Right renal pelvis (tissue), 4 donors: Measurements from ENCODE around the gene NUP188. TPM values are rescaled to one million over a fixed set of nuclear protein-coding genes. Genes with fewer than 3 reads are reported as not detected.

ENCODE experiments used
- DNase-seq, 4 donors: peaks; one replicate each; pipeline ENCODE4 v3.0.0-alpha.2; 2013; ENCODE audit warnings: low read depth in 4 of 4, low spot score in 3 of 4, missing footprints in 1 of 4
- polyA plus RNA-seq, 4 donors: library from polyadenylated mRNA; unstranded; fragments of 120-200 nt; gene quantifications; one replicate each; pipeline ENCODE4 v1.2.1, GENCODE V29; 2013; ENCODE audit not compliant: insufficient read length in 4 of 4

Gene NUP188
- polyA plus RNA-seq, 4 donors = 38.9 to 41.8 (median 40.2) TPM

DNA sequence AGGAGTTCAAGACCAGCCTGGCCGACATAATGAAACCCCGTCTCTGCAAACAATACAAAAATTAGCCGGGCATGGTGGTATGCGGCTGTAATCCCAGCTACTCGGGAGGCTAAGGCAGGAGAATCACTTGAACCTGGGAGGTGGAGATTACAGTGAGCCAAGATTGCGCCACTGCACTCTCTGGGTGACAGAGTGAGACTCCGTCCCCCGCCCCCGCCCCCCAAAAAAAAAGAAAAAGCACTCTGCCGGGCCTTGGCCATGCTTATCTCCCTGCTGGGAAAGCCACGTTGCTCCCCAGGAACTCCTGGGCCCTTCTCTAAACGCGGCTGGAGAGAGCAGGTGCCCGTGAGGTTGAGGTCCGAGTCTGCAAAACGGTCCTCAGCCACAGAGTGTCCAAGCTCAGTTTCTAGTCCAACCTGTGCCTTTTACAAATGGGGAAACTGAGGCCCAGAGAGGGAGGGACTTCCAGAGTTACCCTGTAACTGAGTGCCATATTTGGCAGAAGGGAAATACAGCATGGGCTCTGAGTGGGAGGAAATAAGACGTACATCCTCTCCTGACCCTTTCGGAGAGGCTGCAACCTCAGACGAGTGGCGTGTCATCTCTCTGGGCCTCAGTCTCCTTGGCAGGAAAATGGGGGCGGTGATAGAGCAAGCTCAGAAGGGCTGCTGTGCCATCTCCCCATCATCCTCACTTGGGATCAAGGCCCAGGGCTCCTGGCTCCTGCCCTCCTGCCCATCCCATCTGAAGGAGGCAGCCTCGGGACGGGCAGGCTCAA is 33.3 kb upstream of the NUP188 start:
- DNase-seq = no peak

DNA sequence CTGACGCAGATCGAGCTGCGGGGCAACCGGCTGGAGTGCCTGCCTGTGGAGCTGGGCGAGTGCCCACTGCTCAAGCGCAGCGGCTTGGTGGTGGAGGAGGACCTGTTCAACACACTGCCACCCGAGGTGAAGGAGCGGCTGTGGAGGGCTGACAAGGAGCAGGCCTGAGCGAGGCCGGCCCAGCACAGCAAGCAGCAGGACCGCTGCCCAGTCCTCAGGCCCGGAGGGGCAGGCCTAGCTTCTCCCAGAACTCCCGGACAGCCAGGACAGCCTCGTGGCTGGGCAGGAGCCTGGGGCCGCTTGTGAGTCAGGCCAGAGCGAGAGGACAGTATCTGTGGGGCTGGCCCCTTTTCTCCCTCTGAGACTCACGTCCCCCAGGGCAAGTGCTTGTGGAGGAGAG is 31.3 kb upstream of the NUP188 start:
- no peak for DNase-seq

DNA sequence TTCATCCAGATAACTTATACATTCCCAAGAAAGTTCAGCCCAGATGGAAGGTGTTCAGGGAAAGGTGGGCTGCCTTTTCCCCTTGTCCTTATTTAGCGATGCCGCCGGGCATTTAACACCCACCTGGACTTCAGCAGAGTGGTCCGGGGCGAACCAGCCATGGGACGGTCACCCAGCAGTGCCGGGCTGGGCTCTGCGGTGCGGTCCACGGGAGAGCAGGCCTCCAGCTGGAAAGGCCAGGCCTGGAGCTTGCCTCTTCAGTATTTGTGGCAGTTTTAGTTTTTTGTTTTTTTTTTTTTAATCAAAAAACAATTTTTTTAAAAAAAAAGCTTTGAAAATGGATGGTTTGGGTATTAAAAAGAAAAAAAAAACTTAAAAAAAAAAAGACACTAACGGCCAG is 30.8 kb upstream of the NUP188 start:
- no peak for DNase-seq

DNA sequence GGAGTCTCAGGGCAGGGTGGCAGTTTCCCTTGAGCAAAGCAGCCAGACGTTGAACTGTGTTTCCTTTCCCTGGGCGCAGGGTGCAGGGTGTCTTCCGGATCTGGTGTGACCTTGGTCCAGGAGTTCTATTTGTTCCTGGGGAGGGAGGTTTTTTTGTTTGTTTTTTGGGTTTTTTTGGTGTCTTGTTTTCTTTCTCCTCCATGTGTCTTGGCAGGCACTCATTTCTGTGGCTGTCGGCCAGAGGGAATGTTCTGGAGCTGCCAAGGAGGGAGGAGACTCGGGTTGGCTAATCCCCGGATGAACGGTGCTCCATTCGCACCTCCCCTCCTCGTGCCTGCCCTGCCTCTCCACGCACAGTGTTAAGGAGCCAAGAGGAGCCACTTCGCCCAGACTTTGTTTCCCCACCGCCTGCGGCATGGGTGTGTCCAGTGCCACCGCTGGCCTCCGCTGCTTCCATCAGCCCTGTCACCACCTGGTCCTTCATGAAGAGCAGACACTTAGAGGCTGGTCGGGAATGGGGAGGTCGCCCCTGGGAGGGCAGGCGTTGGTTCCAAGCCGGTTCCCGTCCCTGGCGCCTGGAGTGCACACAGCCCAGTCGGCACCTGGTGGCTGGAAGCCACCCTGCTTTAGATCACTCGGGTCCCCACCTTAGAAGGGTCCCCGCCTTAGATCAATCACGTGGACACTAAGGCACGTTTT is 30.2 kb upstream of the NUP188 start:
- no peak for DNase-seq

DNA sequence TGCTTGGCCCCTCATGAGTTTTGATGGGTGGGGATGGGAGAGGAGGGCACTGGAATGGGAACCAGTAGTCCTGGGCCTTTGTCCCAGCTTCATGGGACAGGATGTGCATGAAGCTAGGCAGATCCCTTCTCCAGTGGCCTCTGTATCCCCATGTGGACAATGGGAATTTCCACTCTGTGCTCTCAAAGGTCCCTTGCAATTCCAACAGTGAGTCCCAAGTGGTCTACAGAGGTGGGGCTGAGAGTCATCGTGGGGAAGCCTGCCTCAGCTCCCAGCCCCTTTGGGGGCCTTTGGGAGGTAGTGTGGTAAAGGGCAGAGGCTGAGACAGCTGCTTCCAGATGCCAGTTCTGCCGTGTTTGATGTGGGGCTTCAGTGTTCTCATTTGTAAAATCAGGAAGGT is 28.6 kb upstream of the NUP188 start:
- no peak for DNase-seq

DNA sequence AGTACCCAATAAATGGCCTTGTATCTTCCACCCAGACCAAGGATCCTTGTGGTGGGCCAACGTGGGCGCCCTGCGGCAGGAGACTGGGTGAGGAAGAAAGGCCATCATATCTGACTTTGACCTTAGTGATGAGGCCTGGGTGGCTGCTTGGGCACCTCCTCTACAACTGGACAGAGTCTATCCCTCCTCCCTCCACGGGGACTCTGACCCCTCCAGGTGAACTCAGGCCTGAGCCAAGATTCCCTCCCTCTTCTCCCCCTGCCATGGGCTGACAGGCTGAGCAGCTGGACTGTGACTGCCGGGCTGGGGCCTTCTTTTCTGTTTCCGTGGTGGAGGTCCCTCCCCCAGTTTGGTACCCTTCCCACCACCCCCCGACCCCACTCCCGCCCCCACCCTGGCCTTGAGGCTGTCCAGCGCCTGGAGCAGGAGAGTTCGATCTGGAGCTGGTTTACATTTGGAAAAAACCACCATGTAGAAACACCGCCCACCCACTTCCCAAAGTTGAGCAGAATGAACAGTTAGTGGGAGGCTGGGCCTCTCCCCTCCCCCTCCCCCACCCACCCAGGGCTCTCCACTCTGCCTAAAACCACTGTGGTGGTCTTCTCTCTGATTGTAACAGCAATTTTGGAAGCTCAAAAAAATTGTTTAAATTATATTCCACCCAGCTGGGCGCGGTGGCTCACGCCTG is 28.0 kb upstream of the NUP188 start:
- no peak for DNase-seq

DNA sequence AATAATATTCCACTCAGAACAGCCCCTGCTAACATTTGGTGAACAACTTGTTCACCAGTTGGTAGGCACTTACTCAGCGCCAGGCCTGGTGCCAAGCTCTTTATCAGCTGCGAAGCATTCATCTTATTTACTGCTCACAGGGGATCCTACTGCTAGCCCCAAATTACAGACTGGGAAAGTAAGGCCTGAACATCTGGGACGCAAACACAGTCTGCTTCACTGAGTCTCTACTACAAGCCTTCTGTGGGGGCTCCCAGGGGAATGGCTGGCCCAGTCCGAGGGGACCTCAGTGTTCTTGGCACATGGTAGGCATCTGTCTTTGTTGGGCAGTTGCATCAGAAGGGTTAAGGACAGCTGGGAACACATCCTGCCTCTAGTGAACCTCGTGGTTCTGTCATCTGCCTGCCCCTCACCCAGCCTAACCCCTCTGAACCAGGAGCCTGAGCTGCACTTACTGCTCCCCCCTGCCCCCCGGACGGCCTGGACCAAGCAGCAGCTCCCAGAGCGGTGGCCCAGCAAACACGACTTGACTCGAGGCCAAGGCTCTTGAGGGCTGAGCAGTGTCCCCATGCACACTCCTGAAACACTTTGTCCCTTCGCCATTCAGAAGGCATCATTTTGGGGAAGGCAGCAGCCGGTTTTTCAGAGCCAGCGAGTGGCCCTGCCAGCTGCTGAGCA is 27.0 kb upstream of the NUP188 start, which contains the start of gene PHYHD1:
TSS of gene PHYHD1 (plus strand) at position 602 of the 678 bp plus-strand sequence. CDS start 1,342 bp downstream, outside the sequence.
- no peak for DNase-seq

DNA sequence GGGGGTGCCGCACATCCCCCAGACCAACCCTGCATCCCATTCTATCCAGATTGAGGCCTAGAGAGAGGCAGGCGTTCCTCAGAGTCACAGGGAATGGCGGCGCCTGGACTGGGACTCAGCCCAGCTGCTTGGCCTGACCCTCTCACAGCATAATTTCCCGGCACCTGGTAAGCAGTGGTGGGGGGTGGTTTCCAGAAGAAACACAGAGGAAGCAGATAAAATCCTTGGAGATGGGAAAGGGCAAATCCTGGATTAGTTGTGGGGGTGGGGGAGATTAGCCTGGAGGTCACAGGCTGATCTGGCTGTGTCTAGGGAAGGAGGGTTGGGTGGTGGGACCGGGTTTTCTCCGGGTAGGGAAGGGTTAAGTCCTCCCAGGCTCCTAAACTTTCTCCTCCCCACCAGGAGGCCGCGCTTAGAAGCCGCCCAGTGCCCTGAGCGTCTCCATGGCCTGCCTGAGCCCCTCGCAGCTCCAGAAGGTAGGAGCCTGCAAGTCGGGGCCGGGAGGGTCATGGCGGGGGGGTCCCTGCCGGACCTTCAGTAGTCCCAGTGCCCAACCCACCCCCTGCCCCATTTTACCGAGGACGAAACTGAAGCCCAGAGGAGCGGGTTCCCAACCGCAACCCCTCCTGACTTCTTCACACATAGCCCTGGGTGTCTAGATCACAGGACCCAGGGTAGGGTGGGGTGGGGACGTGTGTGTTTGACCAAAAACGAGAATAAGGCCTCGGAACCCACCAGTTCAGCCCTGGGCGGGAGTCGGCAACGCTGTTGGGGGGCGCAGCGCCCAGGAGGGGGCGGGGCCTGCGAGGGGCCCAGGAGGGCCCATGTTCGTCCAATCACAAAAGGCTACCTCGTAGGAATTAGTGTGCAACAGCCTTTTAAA is 25.4 kb upstream of the NUP188 start:
- peak; percentile 65 to 70 (median 68) for DNase-seq

DNA sequence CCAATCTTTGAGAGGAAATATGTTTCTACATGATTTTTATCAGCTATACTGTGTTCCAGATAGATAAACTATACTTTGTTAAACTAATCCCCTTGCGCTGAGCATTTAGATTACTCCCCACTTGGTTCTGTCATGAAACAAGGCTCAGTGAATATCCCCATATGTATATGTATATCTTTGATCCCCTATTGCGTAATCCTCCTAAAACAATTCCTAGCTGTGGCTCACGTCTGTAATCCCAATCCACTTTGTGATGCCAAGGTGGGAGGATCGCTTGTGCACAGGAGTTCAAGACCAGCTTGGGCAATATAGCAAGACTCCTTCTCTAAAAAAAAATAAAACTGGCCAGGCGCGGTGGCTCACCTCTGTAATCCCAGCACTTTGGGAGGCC is 24.0 kb upstream of the NUP188 start:
- no peak for DNase-seq

DNA sequence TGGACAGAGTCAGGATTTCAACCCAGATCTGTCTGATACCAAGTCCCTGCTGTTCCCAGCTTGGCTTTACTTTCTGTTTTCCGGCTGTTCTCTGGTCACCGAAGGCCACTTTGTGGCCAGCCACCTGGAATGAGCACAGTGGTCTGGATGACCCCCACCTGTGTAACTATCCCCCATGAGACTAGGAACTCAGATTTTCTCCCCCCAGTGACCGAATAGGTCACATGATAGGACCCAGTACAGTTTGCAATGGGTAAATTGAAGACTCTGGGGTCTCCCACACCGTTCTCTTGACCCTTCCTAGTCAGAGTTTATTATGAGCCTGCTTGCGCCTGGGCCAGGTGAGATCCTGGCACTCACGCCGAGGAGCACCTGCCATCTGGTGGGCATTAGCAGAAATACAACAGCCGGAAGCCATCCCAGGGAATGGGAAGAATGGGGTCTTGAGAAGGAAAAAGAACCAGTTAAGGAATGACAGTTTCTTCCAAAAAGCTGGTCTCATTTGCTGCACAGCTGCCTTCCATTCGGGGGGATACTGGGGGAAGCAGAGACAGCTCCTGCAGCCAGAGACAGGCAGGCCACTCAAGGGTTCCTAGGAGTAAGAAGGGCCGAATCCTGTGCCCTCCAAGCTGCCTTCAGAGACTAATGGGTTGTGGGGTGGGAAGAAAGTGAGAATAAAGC is 19.6 kb upstream of the NUP188 start:
- peak in 2 of 4 donors; percentile 31 to 39 for DNase-seq

DNA sequence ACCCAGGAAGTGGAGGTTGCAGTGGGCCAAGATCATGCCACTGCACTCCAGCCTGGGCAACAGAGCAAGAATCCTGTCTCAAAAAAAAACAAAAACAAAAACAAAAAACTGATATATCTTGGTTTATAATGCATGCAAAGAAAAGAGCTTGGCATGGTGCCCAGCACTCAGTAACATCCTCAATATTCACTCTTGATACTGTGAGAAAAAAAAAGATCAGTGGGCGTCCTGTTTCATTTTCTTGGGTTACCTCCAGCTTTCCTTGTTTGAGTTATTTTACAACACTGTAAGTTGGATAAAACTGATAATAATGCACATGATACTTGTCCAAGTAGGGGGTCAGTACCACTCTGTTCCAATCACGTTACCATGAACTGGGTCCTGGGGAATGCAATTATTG is 18.9 kb upstream of the NUP188 start:
- DNase-seq = no peak

DNA sequence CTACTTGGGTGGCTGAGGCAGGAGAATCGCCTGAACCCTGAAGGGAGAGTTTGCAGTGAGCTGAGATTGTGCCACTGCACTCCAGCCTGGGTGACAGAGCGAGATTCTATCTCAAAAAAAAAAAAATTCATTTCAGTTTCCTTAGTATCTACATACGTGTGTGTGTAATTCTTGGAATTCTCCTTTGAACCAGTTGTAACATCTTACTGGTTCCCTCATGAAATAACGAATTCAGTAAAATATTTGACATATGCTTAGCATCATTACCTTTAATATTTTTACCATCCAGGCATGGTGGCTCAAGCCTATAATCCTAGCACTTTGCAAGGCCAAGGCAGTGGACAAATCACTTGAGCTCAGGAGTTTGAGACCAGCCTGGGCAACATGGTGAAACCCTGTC is 17.9 kb upstream of the NUP188 start:
- no peak for DNase-seq

DNA sequence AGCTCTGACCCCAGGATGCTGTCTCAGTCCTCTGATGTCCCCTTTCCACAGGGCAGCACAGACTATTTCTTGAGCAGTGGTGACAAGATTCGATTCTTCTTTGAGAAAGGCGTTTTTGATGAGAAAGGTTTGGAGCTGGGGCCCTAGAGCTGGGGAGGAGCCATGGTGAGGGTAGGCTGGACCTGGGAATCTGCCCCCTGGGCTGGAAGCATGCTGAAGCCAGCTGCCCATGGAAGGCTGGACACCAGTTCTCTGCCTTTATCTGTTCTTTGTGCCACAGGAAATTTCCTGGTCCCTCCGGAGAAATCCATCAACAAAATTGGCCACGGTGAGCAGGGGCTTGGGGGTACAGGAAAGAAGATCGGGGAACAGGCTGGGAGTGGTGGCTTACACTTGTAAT is 13.8 kb upstream of the NUP188 start:
- no peak for DNase-seq

DNA sequence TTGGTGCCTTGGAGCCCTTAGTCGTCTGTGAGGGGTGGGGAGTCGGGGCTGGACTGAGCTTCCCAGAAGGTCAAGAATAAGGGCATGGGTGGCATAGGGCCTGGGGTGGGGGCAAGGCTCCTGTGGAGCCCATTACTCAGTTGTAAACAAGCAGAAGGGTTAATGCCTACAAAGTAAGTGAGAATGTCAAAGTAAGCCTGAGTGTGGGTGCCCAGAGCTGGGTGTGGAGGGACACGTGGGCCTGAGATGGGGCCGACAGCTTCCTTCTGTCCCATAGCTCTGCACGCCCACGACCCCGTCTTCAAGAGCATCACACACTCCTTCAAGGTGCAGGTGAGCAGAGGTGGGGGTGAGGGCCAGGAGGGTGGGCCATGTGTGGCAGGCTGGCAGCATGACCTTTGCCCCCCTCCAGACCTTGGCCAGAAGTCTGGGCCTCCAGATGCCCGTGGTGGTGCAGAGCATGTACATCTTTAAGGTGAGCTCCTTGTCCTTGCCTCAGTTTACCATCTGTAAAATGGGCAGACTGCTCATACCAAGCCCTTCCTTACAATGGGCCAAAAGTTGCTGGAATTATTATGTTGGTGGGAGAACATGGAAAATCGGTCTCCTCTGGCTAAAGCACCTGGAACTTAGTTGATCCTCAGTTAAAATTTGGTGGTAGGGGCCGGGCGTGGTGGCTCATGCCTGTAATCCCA is 11.2 kb upstream of the NUP188 start:
- no peak for DNase-seq

DNA sequence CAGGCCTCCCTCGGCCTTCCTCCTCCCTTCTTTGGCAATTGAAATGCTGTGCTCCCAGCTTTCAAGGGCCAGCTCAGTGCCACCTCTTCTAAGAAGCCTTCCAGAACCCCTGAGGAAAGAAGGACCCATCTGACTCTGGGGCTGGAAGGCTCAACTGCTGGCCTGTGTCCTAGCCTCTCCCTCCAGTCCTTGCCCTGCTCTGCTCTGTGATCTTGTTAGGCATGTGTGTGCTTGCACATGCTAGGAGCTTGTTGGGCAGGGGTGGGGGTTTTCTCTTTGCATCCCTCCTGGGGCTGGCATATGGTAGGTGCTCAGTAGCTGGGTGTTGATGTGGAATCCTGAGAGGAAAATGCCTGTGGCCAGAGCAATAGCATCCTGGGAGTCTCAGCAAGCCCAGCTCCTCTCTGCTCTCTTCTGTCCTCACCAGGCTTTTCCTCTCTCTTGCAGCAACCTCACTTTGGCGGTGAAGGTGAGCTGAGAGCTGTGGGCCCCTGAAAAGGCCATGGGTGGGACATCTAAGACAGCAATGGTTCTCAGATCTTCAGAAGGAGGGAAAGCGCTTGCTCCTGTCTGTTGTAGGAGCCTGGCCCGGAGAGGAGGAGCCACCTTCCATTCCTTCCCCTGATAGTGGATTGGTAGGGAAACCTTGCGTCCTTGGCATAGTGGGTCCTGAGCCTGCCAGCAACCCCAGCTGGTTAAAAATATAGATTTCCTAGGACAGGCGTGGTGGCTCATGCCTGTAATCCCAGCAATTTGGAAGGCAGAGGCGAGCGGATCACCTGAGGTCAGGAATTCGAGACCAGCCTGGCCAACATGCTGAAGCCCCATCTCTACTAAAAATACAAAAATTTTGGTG is 10.0 kb upstream of the NUP188 start:
- DNase-seq = no peak

DNA sequence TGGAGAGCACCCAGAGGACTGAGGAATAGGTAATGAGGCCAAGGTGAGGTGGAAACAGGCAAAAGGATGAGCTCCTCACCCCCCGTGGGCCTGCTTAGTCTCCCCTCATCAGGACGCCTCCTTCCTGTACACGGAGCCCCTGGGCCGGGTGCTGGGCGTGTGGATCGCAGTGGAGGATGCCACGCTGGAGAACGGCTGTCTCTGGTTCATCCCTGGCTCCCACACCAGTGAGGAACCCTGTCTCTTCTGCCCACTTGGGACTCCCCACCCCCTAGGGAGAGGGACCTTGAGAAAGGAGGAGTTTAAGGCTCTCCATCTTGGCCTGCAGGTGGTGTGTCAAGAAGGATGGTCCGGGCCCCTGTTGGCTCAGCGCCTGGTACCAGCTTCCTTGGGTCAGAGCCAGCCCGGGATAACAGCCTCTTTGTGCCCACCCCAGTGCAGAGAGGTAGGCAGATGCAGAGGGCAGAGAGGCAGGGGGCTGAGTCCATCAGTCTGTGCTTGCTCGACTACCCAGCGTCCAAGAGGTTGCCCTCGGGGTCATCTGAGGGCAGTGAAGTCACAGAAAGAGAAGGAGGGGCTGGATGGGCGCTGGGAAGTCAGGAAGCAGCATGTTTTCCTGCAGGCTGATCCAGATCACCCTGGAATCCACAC is 7.1 kb upstream of the NUP188 start:
- DNase-seq = no peak

DNA sequence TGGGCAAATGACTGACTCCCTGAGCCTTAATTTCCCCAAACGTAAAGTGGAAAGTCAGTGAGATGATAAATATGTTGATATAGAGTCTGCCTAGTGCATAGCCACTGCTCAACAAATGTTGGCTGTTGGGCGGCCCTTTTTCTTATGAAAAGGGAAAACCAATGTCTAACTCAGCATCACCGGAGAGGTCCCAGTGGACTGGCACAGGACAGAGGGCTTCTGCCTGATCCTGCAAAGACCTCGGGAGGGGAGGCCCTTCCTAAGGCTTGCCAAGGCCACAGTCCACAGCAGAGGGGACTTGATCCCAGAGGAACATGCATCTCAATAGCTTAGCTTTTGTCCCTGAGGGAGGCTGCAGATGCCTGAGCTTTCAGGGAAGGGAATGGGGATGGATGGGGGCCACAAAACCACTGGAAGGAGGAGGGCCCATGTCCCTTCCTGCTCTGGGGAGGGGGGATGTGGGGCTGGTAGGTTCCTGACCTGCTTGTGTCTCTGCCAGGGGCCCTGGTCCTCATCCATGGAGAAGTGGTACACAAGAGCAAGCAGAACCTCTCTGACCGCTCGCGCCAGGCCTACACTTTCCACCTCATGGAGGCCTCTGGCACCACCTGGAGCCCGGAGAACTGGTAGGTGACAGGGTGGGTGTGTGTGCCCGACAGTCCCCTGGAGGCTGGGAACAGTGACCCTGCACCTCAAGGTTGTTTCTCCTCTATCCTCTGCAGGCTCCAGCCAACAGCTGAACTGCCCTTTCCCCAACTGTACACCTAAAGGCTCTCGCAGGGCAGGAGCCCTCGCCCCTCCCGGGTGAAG is 6.3 kb upstream of the NUP188 start:
- DNase-seq = no peak
